GM12878 (cell line): ENCODE data around the gene BMF. TPM values are rescaled to one million over a fixed set of nuclear protein-coding genes. Genes with fewer than 3 reads are reported as not detected.

Experiments
- EED ChIP-seq: sonication (generic); IDR thresholded peaks from 2 replicates; pipeline ENCODE4 v1.6.1; 2016; ENCODE audit warnings: antibody characterized with exemption, low read depth
- IKZF2 ChIP-seq, 2 experiments: fragments of 450-650 bp; IDR thresholded peaks; 2 replicates each; pipeline ENCODE4 v1.6.1; 2017; ENCODE audit warnings: mild to moderate bottlenecking in 2 of 2, moderate library complexity in 2 of 2
- MAX ChIP-seq: IDR thresholded peaks from 2 replicates; pipeline ENCODE4 v1.6.1; 2012; ENCODE audit warnings: low read depth, low read length, improper control_type of control experiment
- MTA2 ChIP-seq: fragments of 450-650 bp; IDR thresholded peaks from 2 replicates; pipeline ENCODE4 v1.6.1; 2016; ENCODE audit warnings: low read depth, mild to moderate bottlenecking, moderate library complexity
- SMC3 ChIP-seq: IDR thresholded peaks from 2 replicates; pipeline ENCODE4 v1.6.1; 2011; ENCODE audit warnings: low read length, improper control_type of control experiment, borderline replicate concordance
- TBL1XR1 ChIP-seq: IDR thresholded peaks from 2 replicates; pipeline ENCODE4 v1.6.1; 2012; ENCODE audit warnings: low read depth, low read length, improper control_type of control experiment
- ZNF592 ChIP-seq: fragments of 450-650 bp; IDR thresholded peaks from 2 replicates; pipeline ENCODE4 v1.6.1; 2017; ENCODE audit warnings: mild to moderate bottlenecking, moderate library complexity
- polyA plus RNA-seq, 11 experiments: library from polyadenylated mRNA; depleted of rRNA in 4 of 11; unstranded in 6 of 11; stranded (reverse) in 5 of 11; fragments of >200 nt; fragmentation: Nextera tagmentation in 4 of 11; fragmentation: Illumina TruSeq in 1 of 11; extraction: Ambion mirVana in 4 of 11; extraction: Trizol in 1 of 11; gene quantifications; 1 replicate in 1 of 11; 2 replicates in 10 of 11; pipeline versions ENCODE4 v1.2.1 to v1.2.3, GENCODE V29; 2011 to 2016; ENCODE audit warnings: inconsistent platforms in 2 of 11, missing spikeins in 2 of 11, low read depth in 1 of 11
- total RNA-seq, 4 experiments: library from RNA; depleted of rRNA in 3 of 4; stranded (reverse); fragments of >200 nt in 3 of 4; fragmentation: Illumina TruSeq in 1 of 4; extraction: Trizol in 1 of 4; gene quantifications; 2 replicates each; pipeline versions ENCODE4 v1.2.1 to v1.2.3, GENCODE V29; 2013 to 2021

BMF gene
- total and polyA plus RNA-seq, 10 of the 15 experiments (the other 5 are each of a cell fraction or from before 2014, with no cell fraction given): 0.82 to 34.9 (median 16.9) TPM

- TF ChIP-seq ZNF592 (no peak), EED (peak; percentile 89), TBL1XR1 (peak; percentile 54; the same call in 1 of the 2 replicates), MAX (peak; percentile 69), MTA2 (peak; percentile 31; the same call in 1 of the 2 replicates), SMC3 (peak; percentile 38; the same call in 1 of the 2 replicates), IKZF2 (IDR thresholded peaks at IDR 0.05) (peak; percentile 88 to 89)
These were observed 44.3 kb downstream of the BMF start (continued) for GRCh38 chr15:40064231-40064894.
